Activated T-cell treated with anti-CD3 and anti-CD28 coated beads for 24 hours (primary cell): ENCODE results near the gene MTFMT.
"Not testable (repeated sequence)": the region's sequence is repeated elsewhere in the genome, so short reads cannot be mapped to it uniquely, and the experiment has no call there.

Source experiments
- DNase-seq: peaks from one replicate; pipeline ENCODE4 v3.0.0-alpha.2; 2020; ENCODE audit warnings: low read depth

Gene MTFMT

DNA sequence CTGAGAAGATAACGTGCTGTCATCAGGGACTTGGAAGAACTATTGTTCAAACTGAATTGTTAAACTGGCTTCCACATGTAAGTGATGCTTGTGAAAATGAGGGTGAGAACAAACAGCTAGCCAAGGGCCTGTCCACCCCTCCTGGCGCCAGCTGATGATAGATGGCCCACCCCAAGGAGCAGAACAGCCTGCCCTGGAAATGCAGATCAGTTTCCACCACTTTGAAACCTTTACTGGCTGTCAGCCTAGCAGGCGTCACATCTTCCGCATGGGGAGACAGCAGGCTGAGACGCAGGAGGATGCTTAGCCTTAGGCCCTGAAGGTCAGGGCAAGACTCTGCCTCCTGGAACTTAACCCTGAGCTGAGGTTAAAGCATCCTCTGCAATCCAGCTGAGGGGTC lies 9.4 kb upstream of the MTFMT start:
- DNase-seq: no peak

DNA sequence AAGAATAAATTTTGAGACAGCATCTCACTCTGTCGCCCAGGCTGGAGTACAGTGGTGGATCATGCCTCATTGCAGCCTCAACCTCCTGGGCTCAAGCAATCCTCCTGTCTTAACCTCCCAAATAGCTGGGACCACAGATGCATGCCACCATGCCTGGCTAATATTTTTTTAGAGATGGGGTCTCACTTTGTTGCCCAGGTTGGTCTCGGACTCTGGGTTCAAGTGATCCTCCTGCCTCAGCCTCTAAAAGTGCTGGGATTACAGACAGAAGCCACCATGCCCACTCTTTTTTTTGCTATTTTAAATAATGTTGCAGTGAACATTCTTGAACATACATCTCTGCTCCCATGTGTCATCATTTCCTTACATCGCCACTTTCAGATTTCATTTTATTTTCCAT lies 9.0 kb upstream of the MTFMT start:
- DNase-seq: no peak

- DNase-seq: no peak
Measured at GRCh38 chr15:65037309-65037708, 7.9 kb upstream of the MTFMT start.

- no peak for DNase-seq
Measured at GRCh38 chr15:65034719-65035118, 5.3 kb upstream of the MTFMT start.

GRCh38 chr15:65033659-65034269 lies 4.3 kb upstream of the MTFMT start:
- DNase-seq: no peak

- no peak for DNase-seq
Measured at GRCh38 chr15:65032801-65033537, 3.5 kb upstream of the MTFMT start.

- no peak for DNase-seq
Measured at GRCh38 chr15:65029736-65030208, 333 bp upstream of the MTFMT start.

- DNase-seq: no peak
Measured at GRCh38 chr15:65028338-65028737, 1.1 kb downstream of the MTFMT start.

DNA sequence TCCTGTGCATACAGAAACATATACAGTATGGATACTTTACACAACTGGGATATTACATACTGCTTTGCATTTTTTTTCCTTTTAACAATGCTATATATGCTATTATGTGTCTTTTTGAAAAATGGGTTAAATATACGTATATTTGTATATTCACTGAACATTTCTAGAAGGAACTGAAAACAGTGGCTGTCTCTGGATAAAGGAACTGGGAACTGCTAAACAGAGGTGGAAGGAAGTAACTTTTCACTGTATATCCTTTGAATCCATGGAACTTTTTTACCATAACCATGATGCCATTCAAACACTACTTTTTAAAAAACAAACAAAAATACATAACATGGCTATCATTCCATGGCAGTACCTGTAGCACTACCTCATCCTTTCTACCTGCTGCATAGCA lies 1.8 kb downstream of the MTFMT start:
- DNase-seq: no peak

DNA sequence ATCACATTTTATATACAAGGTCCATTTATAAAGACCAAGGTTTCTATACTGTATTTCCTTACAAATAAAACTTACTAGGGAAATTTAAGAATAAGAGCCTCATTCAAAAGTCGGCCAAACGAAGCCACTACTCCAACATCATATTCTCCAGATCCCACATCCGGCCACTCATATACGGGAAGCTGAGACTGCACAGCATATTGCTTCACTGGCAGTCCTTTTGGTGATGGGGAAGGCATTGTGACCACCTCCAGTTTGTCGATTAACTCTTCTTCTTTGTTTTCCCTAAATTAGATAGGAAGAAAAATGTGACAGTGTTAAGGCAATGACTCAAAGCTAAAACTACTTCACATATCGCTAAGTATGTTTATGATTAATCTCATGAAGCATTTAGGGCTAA lies 2.7 kb downstream of the MTFMT start:
- no peak for DNase-seq

GRCh38 chr15:65021488-65021887 lies 8.0 kb downstream of the MTFMT start:
- DNase-seq: no peak

GRCh38 chr15:65020419-65020818 lies 9.0 kb downstream of the MTFMT start:
- DNase-seq: no peak

DNA sequence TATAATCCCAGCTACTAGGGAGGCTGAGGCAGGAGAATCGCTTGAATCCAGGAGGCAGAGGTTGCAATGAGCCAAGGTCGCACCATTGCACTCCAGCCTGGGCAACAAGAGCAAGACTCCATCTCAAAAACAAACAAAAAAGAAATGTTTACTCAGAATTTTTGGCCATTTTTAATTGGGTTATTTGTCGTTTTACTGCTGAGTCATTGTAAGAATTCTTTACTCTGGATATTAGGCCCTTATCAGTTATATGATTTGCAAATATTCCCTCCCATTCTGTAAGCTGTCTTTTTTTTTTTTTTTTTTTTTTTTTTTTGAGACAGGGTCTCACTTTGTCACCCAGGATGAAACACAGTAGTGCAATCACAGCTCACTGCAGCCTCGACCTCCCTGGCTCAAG lies 18.2 kb downstream of the MTFMT start:
- not testable (repeated sequence) for DNase-seq

GRCh38 chr15:65008983-65009382 lies 20.5 kb downstream of the MTFMT start:
- no peak for DNase-seq

GRCh38 chr15:65006876-65007275 lies 22.6 kb downstream of the MTFMT start:
- no peak for DNase-seq

GRCh38 chr15:65004993-65005392 lies 24.4 kb downstream of the MTFMT start:
- DNase-seq: no peak

- DNase-seq: no peak
Measured at GRCh38 chr15:64997745-64998375, 31.6 kb downstream of the MTFMT start.

DNA sequence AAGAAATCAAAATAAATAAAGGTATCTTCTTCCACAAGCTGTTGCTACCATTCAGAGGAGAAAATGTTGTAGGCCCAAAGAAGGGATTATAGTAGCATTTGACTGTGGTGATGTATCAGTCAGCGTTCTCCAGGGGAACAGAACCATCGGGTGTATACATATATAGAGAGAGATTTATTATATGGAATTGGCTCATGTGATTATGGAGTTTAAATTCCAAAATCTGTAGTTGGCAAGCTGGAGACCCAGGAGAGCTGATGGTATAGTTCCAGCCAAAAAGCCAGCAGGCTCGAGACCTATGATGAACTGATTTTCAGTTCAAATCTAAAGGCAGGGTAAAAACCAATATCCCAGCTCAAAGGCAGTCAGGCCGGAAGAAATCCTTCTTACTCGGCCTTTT lies 32.4 kb downstream of the MTFMT start:
- DNase-seq: no peak

GRCh38 chr15:64993290-64993689 lies 36.1 kb downstream of the MTFMT start:
- DNase-seq: no peak

DNA sequence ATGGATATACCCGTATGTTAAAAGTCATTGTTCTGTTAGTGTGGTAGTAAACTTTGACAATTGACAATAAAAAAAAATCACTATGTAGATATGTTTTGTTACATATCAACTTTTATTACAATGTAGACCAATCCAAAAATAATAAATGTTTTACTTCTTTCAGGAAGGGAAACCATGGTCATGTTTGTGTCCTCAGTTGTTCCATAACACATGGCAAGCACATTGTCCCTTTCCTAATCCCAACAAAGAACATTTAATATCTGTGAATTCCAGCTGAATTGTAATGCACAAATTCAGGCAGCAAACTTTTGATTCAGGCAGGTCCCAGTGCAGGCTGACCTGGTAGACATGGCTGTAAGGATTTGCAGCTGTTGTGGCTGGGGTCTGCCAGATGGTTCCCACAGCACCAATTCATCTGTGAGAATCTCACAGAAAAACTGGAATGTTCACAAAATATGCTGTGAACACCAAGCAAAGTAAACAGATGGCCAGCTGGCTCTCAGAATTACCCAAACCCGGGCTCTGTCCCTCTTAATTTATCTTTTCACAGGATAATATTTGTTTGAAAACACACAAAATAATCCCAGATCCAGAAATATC lies 37.8 kb downstream of the MTFMT start:
- DNase-seq: no peak

GRCh38 chr15:64990168-64990470 lies 39.3 kb downstream of the MTFMT start:
- no peak for DNase-seq

DNA sequence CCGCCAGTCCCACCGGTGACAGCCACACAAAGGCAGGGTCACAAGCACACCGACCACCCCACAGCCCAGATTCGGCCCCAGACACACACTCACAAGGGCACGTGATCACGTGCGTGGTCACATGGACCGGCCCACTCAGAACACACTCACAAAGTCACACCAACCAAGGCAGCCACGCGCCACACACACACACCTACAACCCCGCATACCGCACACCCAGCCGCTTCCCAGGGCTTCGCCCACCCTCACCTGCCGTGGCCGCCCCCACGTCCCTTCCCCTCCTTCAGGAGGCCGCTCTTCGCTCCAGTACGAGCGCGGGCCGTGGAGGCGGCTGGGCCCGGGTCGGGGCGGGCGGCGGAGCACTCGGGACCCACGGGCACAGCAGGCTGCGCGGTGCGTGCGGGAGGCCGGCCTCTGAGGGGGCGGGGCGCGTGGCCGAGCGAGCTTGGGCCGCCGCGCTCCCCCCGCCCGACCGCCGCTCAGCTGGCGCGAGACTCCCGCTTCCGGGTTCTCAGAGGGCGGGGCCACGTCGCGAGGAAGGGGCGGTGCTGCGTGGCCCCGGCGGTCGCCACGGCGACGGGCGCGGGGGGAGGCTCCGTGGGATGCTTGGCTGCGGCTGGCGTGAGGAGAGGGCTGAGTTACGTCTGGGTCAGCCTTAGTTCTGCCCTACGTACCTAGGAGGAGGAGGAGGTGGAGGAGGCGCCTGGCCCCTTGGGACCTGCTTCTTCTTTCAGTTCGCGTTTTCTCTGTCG lies 39.8 kb downstream of the MTFMT start, which contains the start of gene SPG21:
Gene SPG21, minus strand, starts transcription at position 499 of the 752 bp plus-strand sequence. CDS start 6,345 bp downstream, outside the sequence.
- DNase-seq: peak; percentile 90
